Measurements from ENCODE around the gene WHRN.

The WHRN gene

GRCh38 chr9:114414346-114414745 is 90.9 kb downstream of the WHRN start:
- Histone ChIP-seq H3K4me3 (ENCODE audit: insufficient read depth, low read depth, low read length, poor library complexity, severe bottlenecking) (no peak overlapping the region), H3K9me3 (ENCODE audit: control insufficient read depth, low read length) (no peaks in the 10 kb centered on the region), H3K27me3 (replicated peaks; ENCODE audit: control insufficient read depth, insufficient read depth, low read length, poor library complexity, severe bottlenecking) (no peaks in the 10 kb centered on the region), H3K27ac (ENCODE audit: insufficient read depth, low read length, poor library complexity, severe bottlenecking) (no peak overlapping the region), H3K36me3 (ENCODE audit: control insufficient read depth, insufficient read depth, low read length) (no peaks in the 10 kb centered on the region), H3K4me1 (ENCODE audit: control insufficient read depth, insufficient read depth, low read length, poor library complexity, severe bottlenecking) (peaks cover 9% of the 10 kb centered on the region)
- no peak for DNase-seq

DNA sequence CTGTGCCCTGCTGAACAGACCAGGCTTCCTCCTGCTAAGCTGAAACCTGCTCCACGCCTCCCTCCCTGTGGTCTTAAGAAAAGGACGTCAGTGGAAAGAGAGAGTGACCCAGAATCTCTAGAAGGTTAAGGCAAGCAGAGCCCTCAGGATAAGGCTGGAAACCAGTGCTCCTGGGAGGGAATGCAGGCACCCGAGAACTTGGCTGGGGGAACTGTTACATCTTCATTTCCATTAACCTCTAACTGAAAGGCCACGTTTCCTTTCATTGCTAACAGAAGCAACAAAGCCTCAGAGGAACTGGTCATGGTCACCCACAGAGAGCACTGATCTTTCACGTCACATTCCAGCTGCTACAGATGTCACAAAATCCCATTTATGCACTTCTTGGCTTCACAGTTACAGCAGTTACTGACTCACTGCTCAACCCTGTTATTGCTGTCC is 91.4 kb downstream of the WHRN start:
- Histone ChIP-seq H3K4me3 (ENCODE audit: insufficient read depth, low read depth, low read length, poor library complexity, severe bottlenecking) (no peak overlapping the region), H3K9me3 (ENCODE audit: control insufficient read depth, low read length) (no peaks in the 10 kb centered on the region), H3K36me3 (ENCODE audit: control insufficient read depth, insufficient read depth, low read length) (no peaks in the 10 kb centered on the region), H3K27ac (ENCODE audit: insufficient read depth, low read length, poor library complexity, severe bottlenecking) (no peak overlapping the region), H3K4me1 (ENCODE audit: control insufficient read depth, insufficient read depth, low read length, poor library complexity, severe bottlenecking) (peaks cover 9% of the 10 kb centered on the region), H3K27me3 (replicated peaks; ENCODE audit: control insufficient read depth, insufficient read depth, low read length, poor library complexity, severe bottlenecking) (no peaks in the 10 kb centered on the region)
- no peak for DNase-seq

DNA sequence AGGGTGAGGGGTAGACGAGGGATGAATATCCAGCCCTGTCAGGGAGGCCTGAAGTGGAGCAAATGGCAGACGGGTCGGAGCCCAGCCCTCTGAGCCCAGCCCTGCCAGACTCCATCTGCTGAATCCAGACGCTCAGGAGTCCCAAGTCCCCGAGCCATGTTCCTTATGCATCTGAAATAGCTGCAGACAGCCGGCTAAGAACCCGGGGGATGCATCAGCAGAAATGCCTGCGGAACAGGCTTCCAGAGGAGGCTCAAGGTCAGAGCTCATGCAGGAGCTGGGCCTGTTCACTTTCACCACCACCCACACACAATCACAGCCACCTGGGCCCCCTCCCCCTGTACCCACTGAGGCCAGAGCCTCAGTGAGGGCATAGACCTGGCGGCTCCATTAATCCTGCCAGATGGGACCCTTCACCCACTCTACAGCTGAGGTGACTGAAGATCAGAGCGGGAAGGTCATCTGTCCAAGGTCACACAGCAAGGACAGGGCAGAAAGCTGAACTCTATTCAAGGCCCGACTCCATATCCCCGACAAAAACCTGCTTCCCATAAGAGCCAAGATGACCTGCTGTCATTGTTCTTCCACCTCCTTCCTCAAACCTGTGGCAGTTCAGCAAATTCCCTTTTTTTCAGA is 93.1 kb downstream of the WHRN start:
- Histone ChIP-seq H3K9me3 (ENCODE audit: control insufficient read depth, low read length) (no peaks in the 10 kb centered on the region), H3K36me3 (ENCODE audit: control insufficient read depth, insufficient read depth, low read length) (no peaks in the 10 kb centered on the region), H3K4me3 (ENCODE audit: insufficient read depth, low read depth, low read length, poor library complexity, severe bottlenecking) (no peak overlapping the region), H3K27ac (ENCODE audit: insufficient read depth, low read length, poor library complexity, severe bottlenecking) (no peak overlapping the region), H3K4me1 (ENCODE audit: control insufficient read depth, insufficient read depth, low read length, poor library complexity, severe bottlenecking) (no peaks in the 10 kb centered on the region), H3K27me3 (replicated peaks; ENCODE audit: control insufficient read depth, insufficient read depth, low read length, poor library complexity, severe bottlenecking) (no peaks in the 10 kb centered on the region)
- no peak for DNase-seq

- no peak for DNase-seq
- no peaks in the 10 kb centered on the region for H3K9me3 ChIP-seq (ENCODE audit: control insufficient read depth, low read length)
- no peak overlapping the region for H3K27ac ChIP-seq (ENCODE audit: insufficient read depth, low read length, poor library complexity, severe bottlenecking)
- no peak overlapping the region for H3K4me3 ChIP-seq (ENCODE audit: insufficient read depth, low read depth, low read length, poor library complexity, severe bottlenecking)
- H3K36me3 ChIP-seq (ENCODE audit: control insufficient read depth, insufficient read depth, low read length): no peaks in the 10 kb centered on the region
- no peaks in the 10 kb centered on the region for H3K4me1 ChIP-seq (ENCODE audit: control insufficient read depth, insufficient read depth, low read length, poor library complexity, severe bottlenecking)
- no peaks in the 10 kb centered on the region for H3K27me3 ChIP-seq (replicated peaks; ENCODE audit: control insufficient read depth, insufficient read depth, low read length, poor library complexity, severe bottlenecking)
Measured at GRCh38 chr9:114411452-114411851, 93.8 kb downstream of the WHRN start.

GRCh38 chr9:114410910-114411309 is 94.4 kb downstream of the WHRN start:
- DNase-seq: no peak
- Histone ChIP-seq H3K27me3 (replicated peaks; ENCODE audit: control insufficient read depth, insufficient read depth, low read length, poor library complexity, severe bottlenecking) (no peaks in the 10 kb centered on the region), H3K4me1 (ENCODE audit: control insufficient read depth, insufficient read depth, low read length, poor library complexity, severe bottlenecking) (peaks cover under 1% of the 10 kb centered on the region), H3K4me3 (ENCODE audit: insufficient read depth, low read depth, low read length, poor library complexity, severe bottlenecking) (no peak overlapping the region), H3K27ac (ENCODE audit: insufficient read depth, low read length, poor library complexity, severe bottlenecking) (no peak overlapping the region), H3K9me3 (ENCODE audit: control insufficient read depth, low read length) (no peaks in the 10 kb centered on the region), H3K36me3 (ENCODE audit: control insufficient read depth, insufficient read depth, low read length) (no peaks in the 10 kb centered on the region)

- Histone ChIP-seq H3K9me3 (ENCODE audit: control insufficient read depth, low read length) (no peaks in the 10 kb centered on the region), H3K27ac (ENCODE audit: insufficient read depth, low read length, poor library complexity, severe bottlenecking) (no peak overlapping the region), H3K4me1 (ENCODE audit: control insufficient read depth, insufficient read depth, low read length, poor library complexity, severe bottlenecking) (peaks cover 7% of the 10 kb centered on the region), H3K4me3 (ENCODE audit: insufficient read depth, low read depth, low read length, poor library complexity, severe bottlenecking) (no peak overlapping the region), H3K36me3 (ENCODE audit: control insufficient read depth, insufficient read depth, low read length) (no peaks in the 10 kb centered on the region), H3K27me3 (replicated peaks; ENCODE audit: control insufficient read depth, insufficient read depth, low read length, poor library complexity, severe bottlenecking) (no peaks in the 10 kb centered on the region)
- DNase-seq: no peak
Measured at GRCh38 chr9:114409842-114410241, 95.4 kb downstream of the WHRN start.

- no peaks in the 10 kb centered on the region for H3K27me3 ChIP-seq (replicated peaks; ENCODE audit: control insufficient read depth, insufficient read depth, low read length, poor library complexity, severe bottlenecking)
- no peaks in the 10 kb centered on the region for H3K36me3 ChIP-seq (ENCODE audit: control insufficient read depth, insufficient read depth, low read length)
- no peak for DNase-seq
- H3K27ac ChIP-seq (ENCODE audit: insufficient read depth, low read length, poor library complexity, severe bottlenecking): no peak overlapping the region
- peaks cover 7% of the 10 kb centered on the region for H3K4me1 ChIP-seq (ENCODE audit: control insufficient read depth, insufficient read depth, low read length, poor library complexity, severe bottlenecking)
- no peaks in the 10 kb centered on the region for H3K9me3 ChIP-seq (ENCODE audit: control insufficient read depth, low read length)
- no peak overlapping the region for H3K4me3 ChIP-seq (ENCODE audit: insufficient read depth, low read depth, low read length, poor library complexity, severe bottlenecking)
Measured at GRCh38 chr9:114409103-114409780, 96.0 kb downstream of the WHRN start.

GRCh38 chr9:114408645-114409044 is 96.6 kb downstream of the WHRN start:
- Histone ChIP-seq H3K4me1 (ENCODE audit: control insufficient read depth, insufficient read depth, low read length, poor library complexity, severe bottlenecking) (peaks cover 7% of the 10 kb centered on the region), H3K4me3 (ENCODE audit: insufficient read depth, low read depth, low read length, poor library complexity, severe bottlenecking) (no peak overlapping the region), H3K36me3 (ENCODE audit: control insufficient read depth, insufficient read depth, low read length) (no peaks in the 10 kb centered on the region), H3K27ac (ENCODE audit: insufficient read depth, low read length, poor library complexity, severe bottlenecking) (no peak overlapping the region), H3K9me3 (ENCODE audit: control insufficient read depth, low read length) (no peaks in the 10 kb centered on the region), H3K27me3 (replicated peaks; ENCODE audit: control insufficient read depth, insufficient read depth, low read length, poor library complexity, severe bottlenecking) (no peaks in the 10 kb centered on the region)
- no peak for DNase-seq

DNA sequence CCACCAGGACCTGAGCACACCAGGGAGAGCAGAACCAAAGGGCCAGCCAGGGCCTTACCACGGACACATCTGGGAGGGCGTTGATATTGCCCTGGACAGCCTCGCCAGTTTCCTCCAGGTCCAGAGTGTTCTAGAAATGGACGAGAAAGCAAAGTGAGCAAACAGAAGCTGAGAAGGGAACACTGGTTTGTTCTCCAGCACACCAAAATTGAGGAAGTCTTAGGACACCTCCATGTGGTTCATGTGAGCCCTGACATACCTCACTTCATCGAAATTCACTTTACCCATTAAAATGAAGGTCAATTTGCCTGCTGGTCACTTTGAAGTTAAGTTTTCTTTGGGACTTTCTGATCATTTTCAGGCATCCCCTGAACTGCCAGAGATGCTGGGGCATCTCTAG is 97.4 kb downstream of the WHRN start:
- no peaks in the 10 kb centered on the region for H3K27me3 ChIP-seq (replicated peaks; ENCODE audit: control insufficient read depth, insufficient read depth, low read length, poor library complexity, severe bottlenecking)
- H3K4me1 ChIP-seq (ENCODE audit: control insufficient read depth, insufficient read depth, low read length, poor library complexity, severe bottlenecking): peaks cover 7% of the 10 kb centered on the region
- no peak overlapping the region for H3K27ac ChIP-seq (ENCODE audit: insufficient read depth, low read length, poor library complexity, severe bottlenecking)
- no peak for DNase-seq
- no peaks in the 10 kb centered on the region for H3K9me3 ChIP-seq (ENCODE audit: control insufficient read depth, low read length)
- no peak overlapping the region for H3K4me3 ChIP-seq (ENCODE audit: insufficient read depth, low read depth, low read length, poor library complexity, severe bottlenecking)
- no peaks in the 10 kb centered on the region for H3K36me3 ChIP-seq (ENCODE audit: control insufficient read depth, insufficient read depth, low read length)

DNA sequence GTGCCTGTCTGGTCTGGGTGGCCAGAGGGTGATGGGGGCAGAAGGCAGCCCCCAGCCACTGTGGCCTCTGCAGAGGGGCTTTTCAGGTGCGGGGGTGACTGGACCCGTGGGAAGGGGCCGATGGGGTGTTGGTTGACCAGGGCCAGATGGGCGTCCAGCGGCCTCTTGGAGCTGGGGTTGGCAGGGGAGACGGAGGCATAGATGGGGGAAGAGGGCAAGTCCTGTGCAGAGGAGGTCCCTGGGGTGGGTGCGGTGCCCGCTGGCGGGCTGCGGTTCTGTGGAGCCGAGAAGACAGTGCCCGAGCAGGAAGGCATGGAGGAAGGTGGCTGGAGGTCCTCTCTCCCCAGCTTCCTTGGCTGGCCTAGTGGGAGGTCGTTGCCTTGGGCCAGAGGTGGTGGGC is 98.8 kb downstream of the WHRN start:
- no peaks in the 10 kb centered on the region for H3K27me3 ChIP-seq (replicated peaks; ENCODE audit: control insufficient read depth, insufficient read depth, low read length, poor library complexity, severe bottlenecking)
- H3K4me3 ChIP-seq (ENCODE audit: insufficient read depth, low read depth, low read length, poor library complexity, severe bottlenecking): no peak overlapping the region
- H3K27ac ChIP-seq (ENCODE audit: insufficient read depth, low read length, poor library complexity, severe bottlenecking): no peak overlapping the region
- no peak for DNase-seq
- H3K9me3 ChIP-seq (ENCODE audit: control insufficient read depth, low read length): no peaks in the 10 kb centered on the region
- H3K36me3 ChIP-seq (ENCODE audit: control insufficient read depth, insufficient read depth, low read length): no peaks in the 10 kb centered on the region
- H3K4me1 ChIP-seq (ENCODE audit: control insufficient read depth, insufficient read depth, low read length, poor library complexity, severe bottlenecking): peaks cover 7% of the 10 kb centered on the region

Data from effector memory CD4-positive, alpha-beta T cell (primary cell).